Measurements from ENCODE around the gene MCF2L2. TPM values are rescaled to one million over a fixed set of nuclear protein-coding genes. Genes with fewer than 3 reads are reported as not detected.

The MCF2L2 gene
- total and polyA plus RNA-seq, 11 donors, result 0.12 to 1.4 (median 0.23) TPM; not detected in 1

DNA sequence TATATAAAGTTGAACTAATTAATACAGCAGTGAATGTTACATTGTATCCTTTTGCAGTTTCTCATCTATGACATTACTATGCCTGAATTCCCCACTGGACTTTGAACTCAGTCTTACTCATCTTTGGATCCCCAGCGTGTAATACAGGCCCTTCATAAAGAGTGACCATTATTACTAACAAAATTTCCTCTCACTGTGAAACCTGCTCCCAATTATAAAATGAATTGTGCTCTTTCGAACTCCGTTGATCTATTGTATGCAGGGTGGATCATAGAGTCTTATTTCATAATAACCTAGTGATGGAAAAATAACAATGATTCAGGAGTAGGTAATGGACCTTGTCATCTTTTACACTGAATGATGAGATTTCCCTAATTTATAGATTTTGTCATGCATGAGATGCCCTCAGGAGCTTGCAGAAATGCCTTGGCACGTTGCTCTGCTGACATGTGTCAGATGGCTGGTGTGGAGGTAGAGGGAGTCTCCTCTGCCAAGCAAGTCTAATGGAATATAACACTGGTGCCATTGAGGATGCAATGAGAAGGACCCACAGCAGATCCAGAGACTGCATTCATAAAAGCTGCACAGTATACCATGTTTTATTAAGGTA, 149.8 kb downstream of the MCF2L2 start:
- H3K27ac ChIP-seq, result no peak overlapping the region
- no peak overlapping the region for H3K4me3 ChIP-seq
- DNase-seq (no peak), ATAC-seq (no peak)
- intact Hi-C loops (cut with DNase I), result no loop called here
- H3K36me3 ChIP-seq, result no peaks in the 10 kb centered on the region
- 90 to 93% (median 92%) methylated on average over 4 of the region's 4 CpGs for WGBS, 4 donors
- H3K9me3 ChIP-seq, result no peaks in the 10 kb centered on the region
- H3K4me1 ChIP-seq, result peaks cover 0 to 24% (median 0%) of the 10 kb centered on the region in 12 donors
- H3K27me3 ChIP-seq, result no peaks in the 10 kb centered on the region
- TF ChIP-seq, protein P1, sequence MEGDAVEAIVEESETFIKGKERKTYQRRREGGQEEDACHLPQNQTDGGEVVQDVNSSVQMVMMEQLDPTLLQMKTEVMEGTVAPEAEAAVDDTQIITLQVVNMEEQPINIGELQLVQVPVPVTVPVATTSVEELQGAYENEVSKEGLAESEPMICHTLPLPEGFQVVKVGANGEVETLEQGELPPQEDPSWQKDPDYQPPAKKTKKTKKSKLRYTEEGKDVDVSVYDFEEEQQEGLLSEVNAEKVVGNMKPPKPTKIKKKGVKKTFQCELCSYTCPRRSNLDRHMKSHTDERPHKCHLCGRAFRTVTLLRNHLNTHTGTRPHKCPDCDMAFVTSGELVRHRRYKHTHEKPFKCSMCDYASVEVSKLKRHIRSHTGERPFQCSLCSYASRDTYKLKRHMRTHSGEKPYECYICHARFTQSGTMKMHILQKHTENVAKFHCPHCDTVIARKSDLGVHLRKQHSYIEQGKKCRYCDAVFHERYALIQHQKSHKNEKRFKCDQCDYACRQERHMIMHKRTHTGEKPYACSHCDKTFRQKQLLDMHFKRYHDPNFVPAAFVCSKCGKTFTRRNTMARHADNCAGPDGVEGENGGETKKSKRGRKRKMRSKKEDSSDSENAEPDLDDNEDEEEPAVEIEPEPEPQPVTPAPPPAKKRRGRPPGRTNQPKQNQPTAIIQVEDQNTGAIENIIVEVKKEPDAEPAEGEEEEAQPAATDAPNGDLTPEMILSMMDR (IDR thresholded peaks at IDR 0.05), result no peak
- no peak for TF ChIP-seq POLR2A (IDR thresholded peaks at IDR 0.05)

DNA sequence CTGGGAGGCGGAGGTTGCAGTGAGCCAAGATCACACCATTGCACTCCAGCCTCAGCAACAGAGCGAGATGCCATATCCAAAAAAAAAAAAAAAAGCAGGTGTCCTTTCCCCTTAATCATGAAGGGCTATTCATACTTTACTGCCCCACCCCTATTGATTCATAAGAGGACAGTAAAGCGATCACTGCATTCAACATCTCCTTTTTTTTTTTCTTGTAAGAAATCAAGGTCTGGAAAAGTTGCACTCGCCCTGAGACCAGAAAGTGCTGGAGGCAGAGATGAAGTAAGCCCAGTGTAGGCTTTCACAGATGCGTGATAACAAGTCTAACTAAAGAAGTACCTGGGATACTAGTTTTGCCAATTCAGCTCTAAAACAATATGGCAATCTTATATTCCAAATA, 151.2 kb downstream of the MCF2L2 start:
- H3K27ac ChIP-seq, result no peak overlapping the region
- no peaks in the 10 kb centered on the region for H3K9me3 ChIP-seq
- ATAC-seq, result no peak
- 95 to 99% (median 96%) methylated on average over 5 of the region's 5 CpGs for WGBS, 4 donors
- no peak for DNase-seq
- no peak overlapping the region for H3K4me3 ChIP-seq
- H3K4me1 ChIP-seq, result peaks cover 0 to 37% (median 0%) of the 10 kb centered on the region in 12 donors
- H3K36me3 ChIP-seq, result no peaks in the 10 kb centered on the region
- intact Hi-C loops (cut with DNase I), result no loop called here
- TF ChIP-seq, protein P1 (IDR thresholded peaks at IDR 0.05), result no peak
- TF ChIP-seq POLR2A (IDR thresholded peaks at IDR 0.05), result no peak
- H3K27me3 ChIP-seq, result no peaks in the 10 kb centered on the region

DNA sequence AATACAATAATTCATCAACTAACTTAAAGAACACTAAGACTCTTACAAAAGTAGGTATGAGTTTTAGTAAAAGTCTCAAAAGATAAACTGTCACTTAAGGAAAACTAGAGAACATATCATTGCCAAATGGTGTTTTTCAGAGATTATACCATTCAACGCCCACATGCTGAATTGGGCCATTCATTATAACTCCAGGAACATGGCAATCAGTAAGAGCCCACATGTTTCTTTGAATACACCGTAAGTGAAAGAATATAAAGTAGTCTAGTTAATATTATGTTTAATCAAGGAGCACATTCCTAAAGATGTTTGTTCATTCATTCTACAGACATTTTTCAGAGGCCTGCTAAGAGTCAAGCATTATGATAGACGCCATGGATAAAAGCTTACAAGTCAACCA, 152.5 kb downstream of the MCF2L2 start:
- no peak overlapping the region for H3K4me3 ChIP-seq
- no peaks in the 10 kb centered on the region for H3K27me3 ChIP-seq
- ATAC-seq (no peak), DNase-seq (no peak)
- TF ChIP-seq, protein P1 (IDR thresholded peaks at IDR 0.05), result no peak
- no peak for TF ChIP-seq POLR2A (IDR thresholded peaks at IDR 0.05)
- H3K27ac ChIP-seq, result peak overlapping the region in 1 of 12 donors; percentile 77
- 83 to 87% (median 86%) methylated on average over 3 of the region's 3 CpGs for WGBS, 4 donors
- H3K36me3 ChIP-seq, result peaks cover 0 to 3% (median 0%) of the 10 kb centered on the region in 9 donors
- H3K4me1 ChIP-seq, result peaks cover 0 to 44% (median 0%) of the 10 kb centered on the region in 12 donors
- intact Hi-C loops (cut with DNase I), result no loop called here
- H3K9me3 ChIP-seq, result no peaks in the 10 kb centered on the region

DNA sequence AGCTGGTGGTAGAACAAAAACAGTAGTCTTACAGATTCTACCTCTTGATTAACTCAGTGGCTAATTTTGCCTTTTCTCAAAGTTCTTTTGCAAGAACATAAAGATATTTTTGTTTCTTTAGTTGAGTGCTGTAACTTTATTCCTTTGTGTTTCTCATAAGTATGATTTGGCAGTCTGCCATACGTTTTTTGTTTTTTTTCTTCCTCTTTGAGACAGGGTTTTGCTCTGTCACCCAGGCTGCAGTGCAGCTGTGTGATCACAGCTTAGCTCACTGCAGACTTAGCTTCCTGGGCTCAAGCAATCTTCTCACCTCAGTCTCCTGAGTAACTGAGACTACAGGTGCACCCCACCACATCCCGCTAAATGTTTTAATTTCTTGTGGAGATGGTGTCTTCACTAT, 153.0 kb downstream of the MCF2L2 start:
- no peaks in the 10 kb centered on the region for H3K27me3 ChIP-seq
- peaks cover 0 to 50% (median 0%) of the 10 kb centered on the region in 12 donors for H3K4me1 ChIP-seq
- H3K9me3 ChIP-seq, result no peaks in the 10 kb centered on the region
- intact Hi-C loops (cut with DNase I), result no loop called here
- H3K27ac ChIP-seq, result peak overlapping the region in 1 of 12 donors; percentile 77
- 35 to 44% (median 40%) methylated on average over 2 of the region's 2 CpGs for WGBS, 4 donors
- ATAC-seq, result peak in 2 of 4 donors; percentile 48 to 60
- peaks cover 0 to 8% (median under 1%) of the 10 kb centered on the region in 9 donors for H3K36me3 ChIP-seq
- no peak for DNase-seq
- H3K4me3 ChIP-seq, result no peak overlapping the region
- TF ChIP-seq, protein P1 (IDR thresholded peaks at IDR 0.05), result no peak
- TF ChIP-seq POLR2A (IDR thresholded peaks at IDR 0.05), result no peak
